SK-N-SH (cell line): ENCODE data around the gene PNMA6E. TPM values are rescaled to one million over a fixed set of nuclear protein-coding genes. Genes with fewer than 3 reads are reported as not detected.

ENCODE experiments used
- CTCF ChIA-PET: fragments of 300-600, 350-600 bp; formaldehyde crosslinking; extraction: SDS; loops from one replicate; lab custom pipeline; 2021; lab: Yijun Ruan, JAX
- POLR2A ChIA-PET: fragments of 350-600 bp; sonication (Branson Sonifier 250); formaldehyde crosslinking; extraction: SDS; loops from one replicate; lab custom pipeline; 2020; ENCODE audit warnings: antibody characterized with exemption, inconsistent platforms; lab: Yijun Ruan, JAX
- DNase-seq: peaks from one replicate; pipeline ENCODE4 v3.0.0; 2012
- H2AFZ ChIP-seq: fragments of 200-600 bp; sonication (generic); 2 replicates; pipeline ENCODE4 v1.8.1; 2016; ENCODE audit warnings: antibody characterized with exemption, mild to moderate bottlenecking, low read depth
- H3F3A ChIP-seq: fragments of 200-600 bp; sonication (generic); replicated peaks from 2 replicates; pipeline ENCODE3; 2016; ENCODE audit warnings: antibody characterized with exemption, mild to moderate bottlenecking; ENCODE audit not compliant: insufficient read depth
- H3K27ac ChIP-seq, 2 experiments: fragments of 200-500 bp in 1 of 2; fragments of 200-600 bp in 1 of 2; sonication (Bioruptor generic) in 1 of 2; sonication (generic), shearing (Covaris generic) in 1 of 2; 2 replicates each; pipeline versions ENCODE4 v1.5.1 to v1.6.1; 2014 to 2016; ENCODE audit warnings: low read depth in 2 of 2, inconsistent platforms in 1 of 2, low read length in 1 of 2, mild to moderate bottlenecking in 1 of 2, mixed read lengths in 1 of 2
- H3K27me3 ChIP-seq: fragments of 200-600 bp; sonication (generic), shearing (Covaris generic); 2 replicates; pipeline ENCODE4 v1.6.1; 2016; ENCODE audit warnings: mixed run types; ENCODE audit not compliant: insufficient read depth
- H3K36me3 ChIP-seq, 2 experiments: fragments of 200-500 bp in 1 of 2; fragments of 200-600 bp in 1 of 2; sonication (Bioruptor generic) in 1 of 2; sonication (generic) in 1 of 2; replicated peaks in 1 of 2; 2 replicates each; pipeline versions ENCODE3 to v1.5.1; 2014 to 2016; ENCODE audit warnings: low read length in 1 of 2, mild to moderate bottlenecking in 1 of 2; ENCODE audit not compliant: insufficient read depth in 2 of 2, control insufficient read depth in 1 of 2
- H3K4me1 ChIP-seq, 2 experiments: fragments of 200-500 bp in 1 of 2; fragments of 200-600 bp in 1 of 2; sonication (Bioruptor generic) in 1 of 2; sonication (generic), shearing (Covaris generic) in 1 of 2; 2 replicates each; pipeline versions ENCODE4 v1.5.1 to v1.6.1; 2014 to 2016; ENCODE audit warnings: low read depth in 1 of 2, low read length in 1 of 2, mixed run types in 1 of 2; ENCODE audit not compliant: insufficient read depth in 2 of 2, control insufficient read depth in 1 of 2
- H3K4me2 ChIP-seq: fragments of 200-600 bp; sonication (generic), shearing (Covaris generic); 2 replicates; pipeline ENCODE4 v1.6.1; 2017; ENCODE audit warnings: mixed run types
- H3K4me3 ChIP-seq, 2 experiments: fragments of 200-500 bp in 1 of 2; fragments of 200-600 bp in 1 of 2; sonication (Bioruptor generic) in 1 of 2; sonication (generic), shearing (Covaris generic) in 1 of 2; 2 replicates each; pipeline versions ENCODE4 v1.5.1 to v1.8.1; 2014 to 2016; ENCODE audit warnings: low read depth in 2 of 2, inconsistent platforms in 1 of 2, low read length in 1 of 2, mild to moderate bottlenecking in 1 of 2, mixed read lengths in 1 of 2, moderate library complexity in 1 of 2
- H3K79me2 ChIP-seq: fragments of 200-600 bp; sonication (generic); 2 replicates; pipeline ENCODE4 v1.8.1; 2017; ENCODE audit warnings: mild to moderate bottlenecking; ENCODE audit not compliant: insufficient read depth
- H3K9ac ChIP-seq: fragments of 200-600 bp; sonication (generic); 2 replicates; pipeline ENCODE4 v1.6.1; 2017; ENCODE audit warnings: mixed run types
- H3K9me2 ChIP-seq: fragments of 200-600 bp; sonication (generic); 2 replicates; pipeline ENCODE4 v1.6.1; 2017; ENCODE audit warnings: mixed run types
- H3K9me3 ChIP-seq: fragments of 200-600 bp; sonication (generic); 2 replicates; pipeline ENCODE4 v1.6.1; 2017; ENCODE audit warnings: mixed run types, mild to moderate bottlenecking, moderate library complexity
- H4K20me1 ChIP-seq: fragments of 200-600 bp; sonication (generic); 2 replicates; pipeline ENCODE4 v1.6.1; 2017; ENCODE audit warnings: mild to moderate bottlenecking, mixed run types; ENCODE audit not compliant: insufficient read depth
- ELF1 ChIP-seq: IDR thresholded peaks from 2 replicates; pipeline ENCODE4 v1.4.0; 2012
- EP300 ChIP-seq, 2 experiments: IDR thresholded peaks; 2 replicates each; pipeline versions ENCODE4 v1.4.0 to v1.6.1; 2012; ENCODE audit warnings: borderline replicate concordance in 1 of 2, low read depth in 1 of 2, low read length in 1 of 2
- EZH2phosphoT487 ChIP-seq: fragments of 200-600 bp; sonication (generic); IDR thresholded peaks from 2 replicates; pipeline ENCODE4 v1.6.1; 2017; ENCODE audit warnings: low read depth, mixed run types, mild to moderate bottlenecking, antibody characterized with exemption, moderate library complexity, borderline replicate concordance
- FOXJ3 ChIP-seq: sonication (generic); formaldehyde crosslinking; IDR thresholded peaks from 2 replicates; pipeline ENCODE4 v1.5.1; 2020; ENCODE audit warnings: mild to moderate bottlenecking, missing genetic modification reagents
- FOXM1 ChIP-seq: IDR thresholded peaks from 2 replicates; pipeline ENCODE4 v1.4.0; 2012; ENCODE audit warnings: low read depth, mild to moderate bottlenecking
- GABPA ChIP-seq: IDR thresholded peaks from 2 replicates; pipeline ENCODE4 v1.4.0; 2012; ENCODE audit warnings: low read depth, mild to moderate bottlenecking
- MAX ChIP-seq: IDR thresholded peaks from 2 replicates; pipeline ENCODE4 v1.4.0; 2012; ENCODE audit warnings: low read depth
- POLR2AphosphoS5 ChIP-seq: IDR thresholded peaks from 2 replicates; pipeline ENCODE4 v1.6.1; 2012; ENCODE audit warnings: low read depth, low read length
- RAD21 ChIP-seq: IDR thresholded peaks from 2 replicates; pipeline ENCODE4 v1.6.1; 2012; ENCODE audit warnings: mild to moderate bottlenecking, low read length
- RFX5 ChIP-seq: IDR thresholded peaks from 2 replicates; pipeline ENCODE4 v1.6.1; 2012; ENCODE audit warnings: mild to moderate bottlenecking, improper control_type of control experiment, low read length
- TEAD4 ChIP-seq: IDR thresholded peaks from 2 replicates; pipeline ENCODE4 v1.4.0; 2012; ENCODE audit warnings: mild to moderate bottlenecking, borderline replicate concordance; ENCODE audit not compliant: insufficient read depth
- USF2 ChIP-seq: fragments of 150-350 bp; IDR thresholded peaks from 2 replicates; pipeline ENCODE4 v1.6.1; 2017; ENCODE audit warnings: antibody characterized with exemption, low read length, low read depth, borderline replicate concordance
- YY1 ChIP-seq: IDR thresholded peaks from 2 replicates; pipeline ENCODE4 v1.4.0; 2012; ENCODE audit warnings: low read depth, mild to moderate bottlenecking
- ZBTB33 ChIP-seq: IDR thresholded peaks from 2 replicates; pipeline ENCODE4 v1.4.0; 2012; ENCODE audit warnings: low read depth, borderline replicate concordance
- WGBS: methylation state at CpG from one replicate; pipeline ENCODE4 v1.1.6; 2017; ENCODE audit warnings: low lambda C conversion rate; 5-methylcytosine and 5-hydroxymethylcytosine counted together
- polyA plus RNA-seq, 3 experiments: library from polyadenylated mRNA; depleted of rRNA; stranded (reverse); fragments of >200 nt; gene quantifications; 2 replicates each; pipeline ENCODE4 v1.2.3, GENCODE V29; 2012

Gene PNMA6E
- polyA plus RNA-seq, 1 of the 3 experiments (the other 2 are of a cell fraction): not detected

- H3F3A ChIP-seq: peaks cover 3% of the 10 kb centered on the region
- peaks cover 10% of the 10 kb centered on the region for H3K27me3 ChIP-seq
- H3K4me2 ChIP-seq: no peak overlapping the region
- no peak overlapping the region for H3K4me3 ChIP-seq
- no peaks in the 10 kb centered on the region for H3K36me3 ChIP-seq
- CTCF ChIA-PET: interaction anchor here (1.5 to 3.2 kb wide), 2 partner anchors 82 to 347 kb away, joined by 3 to 17 read pairs; no protein-coding TSS in a partner anchor
- no peak for TF ChIP-seq GABPA
- TF ChIP-seq EZH2phosphoT487: no peak
- no peak for TF ChIP-seq EP300 (IDR thresholded peaks at IDR 0.05; ENCODE audit: borderline replicate concordance in 1 of 2, low read depth in 1 of 2, low read length in 1 of 2)
- no peak for TF ChIP-seq FOXJ3 (CRISPR knock-in tag)
- TF ChIP-seq TEAD4: no peak
- TF ChIP-seq POLR2AphosphoS5: no peak
- TF ChIP-seq ELF1: no peak
- TF ChIP-seq FOXM1: no peak
- TF ChIP-seq USF2: no peak
- no peak for TF ChIP-seq YY1
- TF ChIP-seq RAD21: no peak
- no peak for TF ChIP-seq ZBTB33
- TF ChIP-seq RFX5: no peak
- no peak for DNase-seq
- H3K9me3 ChIP-seq: no peaks in the 10 kb centered on the region
- WGBS: 20% methylated on average over 3 of the region's 9 CpGs
- POLR2A ChIA-PET: no interaction called here
- no peak overlapping the region for H3K9ac ChIP-seq
- no peaks in the 10 kb centered on the region for H3K79me2 ChIP-seq
- no peak overlapping the region for H2AFZ ChIP-seq
- H3K9me2 ChIP-seq: no peaks in the 10 kb centered on the region
- H3K4me1 ChIP-seq: peaks cover 0 to 3% of the 10 kb centered on the region in 2 experiments; a peak in 1 of 4 replicates
- no peak overlapping the region for H3K27ac ChIP-seq
- no peaks in the 10 kb centered on the region for H4K20me1 ChIP-seq
These were observed 21.6 kb downstream of the PNMA6E start for GRCh38 chrX:153379508-153379907.

- 39% methylated on average over 3 of the region's 4 CpGs for WGBS
- no peaks in the 10 kb centered on the region for H3K9me2 ChIP-seq
- peaks cover 15% of the 10 kb centered on the region for H3K27me3 ChIP-seq
- no peaks in the 10 kb centered on the region for H4K20me1 ChIP-seq
- H3K4me1 ChIP-seq: peaks cover 0 to 3% of the 10 kb centered on the region in 2 experiments; a peak in 1 of 4 replicates
- POLR2A ChIA-PET: no interaction called here
- TF ChIP-seq MAX (no peak), ZBTB33 (no peak)
- no peak overlapping the region for H3K9ac ChIP-seq
- no peak for DNase-seq
- no peaks in the 10 kb centered on the region for H3K9me3 ChIP-seq
- H3K4me3 ChIP-seq: no peak overlapping the region
- no peak overlapping the region for H3K4me2 ChIP-seq
- no peaks in the 10 kb centered on the region for H3K79me2 ChIP-seq
- H3K27ac ChIP-seq: no peak overlapping the region
- H2AFZ ChIP-seq: no peak overlapping the region
- no peaks in the 10 kb centered on the region for H3K36me3 ChIP-seq
- H3F3A ChIP-seq: peaks cover 3% of the 10 kb centered on the region
- CTCF ChIA-PET: no interaction called here
These were observed 22.5 kb downstream of the PNMA6E start for GRCh38 chrX:153378607-153379006.
